Stimulated activated CD8-positive, alpha-beta memory T cell treated with anti-CD3 and anti-CD28 coated beads, Interleukin-4, amount 100 ng/mL, for 24 hours (primary cell): ENCODE results near the gene ALDH16A1.

Experiments used
- DNase-seq: peaks from one replicate; pipeline ENCODE4 v3.0.0-alpha.2; 2020; ENCODE audit warnings: low read depth

Gene ALDH16A1

DNA sequence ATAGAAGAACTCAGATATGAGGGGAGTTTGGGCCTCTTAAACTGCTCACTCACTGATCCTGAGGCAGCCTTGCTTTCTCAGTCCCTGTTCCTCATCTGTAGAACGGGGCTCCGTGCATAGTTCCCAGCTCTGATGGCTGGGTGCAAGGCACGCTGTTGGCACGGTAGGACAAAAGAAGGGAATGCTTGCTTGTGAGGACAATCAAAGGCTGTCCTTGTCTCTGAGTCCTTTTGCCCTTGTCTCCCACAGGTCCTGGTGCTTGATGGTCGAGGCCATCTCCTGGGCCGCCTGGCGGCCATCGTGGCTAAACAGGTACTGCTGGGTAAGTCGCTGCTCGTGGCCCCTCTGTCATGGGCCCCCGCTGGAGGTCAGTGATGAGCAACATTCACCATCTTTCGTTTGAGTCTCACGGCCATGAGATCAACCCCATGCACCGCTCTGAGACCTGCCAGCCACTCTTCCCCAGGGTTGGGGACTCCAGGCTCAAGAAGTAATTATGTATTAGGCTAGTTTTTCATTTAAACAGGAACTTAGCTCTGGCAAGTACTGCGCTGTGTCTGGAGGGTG is 36.7 kb downstream of the ALDH16A1 start:
- no peak for DNase-seq

DNA sequence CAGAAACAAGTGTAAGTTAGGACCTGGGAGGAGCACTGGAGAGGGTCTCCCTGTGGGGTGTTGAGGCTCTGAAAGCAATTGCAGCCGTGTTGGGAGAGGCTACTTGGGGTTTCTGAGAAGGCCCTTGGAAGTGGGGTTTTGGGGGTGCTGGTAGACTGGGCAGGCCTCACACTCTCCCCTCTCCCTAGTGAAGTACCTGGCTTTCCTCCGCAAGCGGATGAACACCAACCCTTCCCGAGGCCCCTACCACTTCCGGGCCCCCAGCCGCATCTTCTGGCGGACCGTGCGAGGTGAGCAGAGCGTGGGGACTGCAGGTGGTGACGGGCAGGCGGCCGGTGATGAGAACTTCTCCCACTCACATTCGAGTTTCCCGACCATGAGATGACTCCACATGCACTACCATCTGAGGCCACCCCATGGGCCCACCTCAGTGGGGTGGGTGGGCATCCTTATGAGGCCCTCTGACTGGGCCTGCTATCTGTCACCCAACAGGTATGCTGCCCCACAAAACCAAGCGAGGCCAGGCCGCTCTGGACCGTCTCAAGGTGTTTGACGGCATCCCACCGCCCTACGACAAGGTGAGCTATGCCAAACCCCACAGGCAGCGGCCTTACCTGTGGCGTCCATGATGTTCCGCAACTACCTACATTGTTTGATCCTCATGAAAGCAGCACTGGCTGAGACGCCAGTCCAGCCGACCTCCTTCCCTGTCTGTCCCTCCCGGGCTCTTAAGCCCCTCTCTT is 37.4 kb downstream of the ALDH16A1 start:
- no peak for DNase-seq

DNA sequence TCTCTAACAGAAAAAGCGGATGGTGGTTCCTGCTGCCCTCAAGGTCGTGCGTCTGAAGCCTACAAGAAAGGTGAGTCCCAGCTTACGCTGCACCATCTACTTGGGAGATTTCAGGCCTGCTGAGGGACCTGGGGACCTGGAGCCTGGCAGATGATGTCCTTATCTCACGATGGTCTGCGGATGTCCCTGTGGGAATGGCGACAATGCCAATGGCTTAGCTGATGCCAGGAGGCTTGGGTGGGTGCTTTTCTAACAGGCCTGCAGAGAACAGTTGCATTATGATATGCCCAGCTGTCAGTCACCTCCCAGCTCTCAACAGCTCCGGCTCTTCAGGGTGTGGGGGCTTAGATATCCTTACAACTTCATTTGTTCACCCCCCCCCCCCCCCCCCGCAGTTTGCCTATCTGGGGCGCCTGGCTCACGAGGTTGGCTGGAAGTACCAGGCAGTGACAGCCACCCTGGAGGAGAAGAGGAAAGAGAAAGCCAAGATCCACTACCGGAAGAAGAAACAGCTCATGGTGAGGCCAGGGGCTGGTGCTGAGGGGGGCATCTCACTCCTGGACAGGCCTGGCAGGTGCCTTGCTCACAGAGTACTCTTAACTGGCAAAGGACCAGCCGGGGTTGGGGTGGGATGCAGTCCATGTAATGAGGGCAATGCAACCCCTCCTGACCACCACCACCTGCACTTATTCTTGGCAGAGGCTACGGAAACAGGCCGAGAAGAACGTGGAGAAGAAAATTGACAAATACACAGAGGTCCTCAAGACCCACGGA is 38.2 kb downstream of the ALDH16A1 start:
- DNase-seq = no peak

DNA sequence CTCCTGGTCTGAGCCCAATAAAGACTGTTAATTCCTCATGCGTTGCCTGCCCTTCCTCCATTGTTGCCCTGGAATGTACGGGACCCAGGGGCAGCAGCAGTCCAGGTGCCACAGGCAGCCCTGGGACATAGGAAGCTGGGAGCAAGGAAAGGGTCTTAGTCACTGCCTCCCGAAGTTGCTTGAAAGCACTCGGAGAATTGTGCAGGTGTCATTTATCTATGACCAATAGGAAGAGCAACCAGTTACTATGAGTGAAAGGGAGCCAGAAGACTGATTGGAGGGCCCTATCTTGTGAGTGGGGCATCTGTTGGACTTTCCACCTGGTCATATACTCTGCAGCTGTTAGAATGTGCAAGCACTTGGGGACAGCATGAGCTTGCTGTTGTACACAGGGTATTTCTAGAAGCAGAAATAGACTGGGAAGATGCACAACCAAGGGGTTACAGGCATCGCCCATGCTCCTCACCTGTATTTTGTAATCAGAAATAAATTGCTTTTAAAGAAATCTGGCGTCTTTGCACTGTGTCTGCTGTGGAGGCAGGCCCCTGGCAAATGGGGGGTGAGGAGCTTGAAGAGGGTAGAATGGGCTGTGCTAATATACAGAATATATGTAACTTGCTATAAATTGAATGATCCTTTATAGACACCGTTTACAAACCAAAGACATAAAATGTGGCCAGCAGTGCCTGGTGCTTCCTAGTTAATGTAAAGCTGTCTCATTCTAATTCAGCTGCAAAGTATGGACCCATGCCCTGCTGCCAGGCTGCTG is 39.0 kb downstream of the ALDH16A1 start:
- no peak for DNase-seq

DNA sequence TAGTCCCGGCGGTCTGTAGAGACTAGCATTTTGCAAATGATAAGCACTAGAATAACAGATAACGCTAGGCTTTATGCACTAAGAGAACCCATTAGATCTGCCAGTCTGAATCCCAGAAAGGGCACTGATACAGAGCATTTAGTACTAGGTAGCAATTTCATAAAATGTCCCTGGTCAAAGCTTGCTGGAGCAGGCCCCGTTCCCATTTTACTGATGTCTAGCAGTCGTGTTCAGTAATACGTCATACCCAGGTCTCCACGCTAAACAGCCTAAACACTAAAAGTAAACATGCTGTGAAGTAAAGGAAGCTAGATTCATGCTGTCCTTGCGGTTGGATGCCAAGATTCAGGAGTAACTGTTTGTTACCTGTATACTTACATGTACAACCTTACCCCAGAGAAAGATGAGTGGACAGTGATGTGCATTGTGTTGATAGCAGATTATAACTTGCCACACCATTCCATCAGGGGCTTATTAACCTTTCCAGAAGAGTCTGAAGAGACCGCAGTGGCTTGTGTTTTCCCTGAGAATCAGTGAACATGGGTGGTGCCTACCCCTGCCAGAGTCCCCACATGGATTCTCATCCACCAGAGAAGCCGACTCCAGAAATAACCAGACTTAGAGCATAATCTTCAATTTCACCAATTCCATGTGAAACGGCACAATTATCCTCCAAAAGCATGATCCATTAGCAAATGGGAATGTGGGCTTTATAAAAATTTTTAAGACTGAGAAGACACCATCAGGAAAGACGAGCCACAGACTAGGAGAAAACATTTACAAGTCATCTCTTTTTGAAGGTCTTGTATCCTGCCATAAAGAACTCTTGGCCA is 39.8 kb downstream of the ALDH16A1 start:
- no peak for DNase-seq

DNA sequence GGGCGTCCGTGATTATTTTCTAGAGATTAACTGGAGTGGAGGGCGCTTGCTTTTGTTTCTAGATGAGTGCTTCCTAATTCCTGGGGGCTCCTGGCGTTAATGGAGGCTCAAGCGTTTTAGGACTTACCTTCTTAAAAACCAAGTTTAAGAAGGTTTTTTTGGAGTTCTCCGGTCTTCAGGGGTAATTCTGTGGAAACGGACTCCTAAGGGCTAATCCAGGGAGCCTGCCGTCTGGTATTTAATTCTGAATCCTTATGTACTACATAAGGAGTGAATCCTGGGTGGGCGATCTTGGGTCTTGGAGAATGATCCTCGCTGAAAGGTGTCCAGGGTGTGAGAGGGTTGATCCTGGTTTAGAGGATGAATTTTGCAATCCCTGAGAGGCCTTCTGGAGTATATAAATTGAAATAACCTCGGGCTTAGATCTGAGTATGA is 43.6 kb downstream of the ALDH16A1 start:
- no peak for DNase-seq

DNA sequence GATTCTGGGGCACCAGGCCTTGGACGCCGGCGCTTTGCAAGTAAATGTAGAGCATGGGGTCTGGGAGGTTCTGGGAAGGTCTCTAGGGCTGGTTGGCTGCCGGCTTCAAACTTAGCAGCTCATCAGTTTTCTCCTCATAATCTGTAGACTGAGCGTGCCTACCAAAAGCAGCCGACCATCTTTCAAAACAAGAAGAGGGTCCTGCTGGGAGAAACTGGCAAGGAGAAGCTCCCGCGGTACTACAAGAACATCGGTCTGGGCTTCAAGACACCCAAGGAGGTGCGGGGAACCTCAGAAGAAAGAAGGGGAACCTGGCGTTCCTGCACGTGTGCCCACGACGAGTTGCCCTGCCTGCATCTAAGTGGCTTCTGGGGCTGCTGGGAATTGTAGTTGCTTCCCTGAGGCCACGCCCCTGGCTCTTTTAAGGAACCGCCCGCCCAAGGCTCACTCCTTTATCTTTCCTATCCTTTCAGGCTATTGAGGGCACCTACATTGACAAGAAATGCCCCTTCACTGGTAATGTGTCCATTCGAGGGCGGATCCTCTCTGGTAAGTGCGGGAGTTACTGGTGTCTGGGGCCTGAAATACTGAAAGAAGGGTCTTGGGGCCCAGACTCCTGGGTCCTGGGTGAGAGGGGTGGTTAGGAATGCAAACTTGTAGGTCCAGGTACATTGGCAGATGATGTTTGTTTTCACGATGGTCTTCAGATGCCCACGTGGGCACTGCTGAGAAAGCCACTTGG is 44.2 kb downstream of the ALDH16A1 start:
- DNase-seq = peak; percentile 44

DNA sequence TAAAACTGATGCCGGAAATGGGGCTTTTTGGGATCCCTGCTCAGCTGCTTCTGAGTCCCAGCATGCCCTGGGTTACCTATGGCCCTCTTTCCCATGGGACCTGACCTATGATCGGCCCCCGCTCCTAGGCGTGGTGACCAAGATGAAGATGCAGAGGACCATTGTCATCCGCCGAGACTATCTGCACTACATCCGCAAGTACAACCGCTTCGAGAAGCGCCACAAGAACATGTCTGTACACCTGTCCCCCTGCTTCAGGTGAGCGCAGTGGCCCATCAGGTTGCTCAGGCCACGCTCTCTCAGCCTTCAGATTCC is 44.7 kb downstream of the ALDH16A1 start:
- DNase-seq = no peak

DNA sequence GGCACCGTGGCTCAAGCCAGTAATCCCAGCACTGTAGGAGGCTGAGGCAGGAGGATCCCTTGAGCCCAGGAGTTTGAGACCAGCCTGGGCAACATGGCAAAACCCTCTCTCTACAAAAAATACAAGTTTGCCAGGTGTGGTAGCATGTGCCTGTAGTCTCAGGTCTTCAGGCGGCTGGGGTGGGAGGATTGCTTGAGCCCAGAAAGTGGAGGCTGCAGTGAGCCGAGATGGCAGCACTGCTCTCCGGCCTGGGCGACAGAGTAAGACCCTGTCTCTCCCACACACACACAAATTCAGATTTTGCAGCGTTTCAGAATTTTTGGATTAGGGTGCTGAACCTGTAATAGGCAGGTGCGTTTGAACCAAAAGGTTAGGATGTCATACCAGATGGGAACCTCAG is 45.5 kb downstream of the ALDH16A1 start:
- no peak for DNase-seq

DNA sequence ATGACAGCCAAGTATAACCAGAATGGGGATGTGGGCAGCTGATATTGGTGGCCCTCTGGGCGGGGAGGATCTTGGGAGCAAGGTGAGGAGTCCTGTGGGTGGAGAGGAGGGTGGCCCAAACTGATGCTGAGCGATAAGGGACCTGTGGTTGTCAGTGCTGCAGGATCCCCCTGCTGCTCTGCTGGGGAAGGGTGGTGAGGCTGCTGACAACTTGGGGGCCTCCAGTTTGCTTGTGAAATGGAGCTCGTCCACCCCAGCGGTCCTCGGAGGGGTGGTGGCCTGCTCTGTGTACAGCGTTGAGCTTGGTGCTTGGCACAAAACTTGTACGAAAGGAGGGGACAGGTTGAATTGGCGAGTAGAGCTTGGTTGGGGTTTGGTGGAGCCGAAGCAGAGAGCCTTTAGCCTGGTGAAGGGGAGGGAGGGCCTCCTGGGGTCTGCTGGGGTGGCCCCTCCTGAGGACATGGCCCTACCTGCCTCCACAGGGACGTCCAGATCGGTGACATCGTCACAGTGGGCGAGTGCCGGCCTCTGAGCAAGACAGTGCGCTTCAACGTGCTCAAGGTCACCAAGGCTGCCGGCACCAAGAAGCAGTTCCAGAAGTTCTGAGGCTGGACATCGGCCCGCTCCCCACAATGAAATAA is 46.1 kb downstream of the ALDH16A1 start:
- no peak for DNase-seq

DNA sequence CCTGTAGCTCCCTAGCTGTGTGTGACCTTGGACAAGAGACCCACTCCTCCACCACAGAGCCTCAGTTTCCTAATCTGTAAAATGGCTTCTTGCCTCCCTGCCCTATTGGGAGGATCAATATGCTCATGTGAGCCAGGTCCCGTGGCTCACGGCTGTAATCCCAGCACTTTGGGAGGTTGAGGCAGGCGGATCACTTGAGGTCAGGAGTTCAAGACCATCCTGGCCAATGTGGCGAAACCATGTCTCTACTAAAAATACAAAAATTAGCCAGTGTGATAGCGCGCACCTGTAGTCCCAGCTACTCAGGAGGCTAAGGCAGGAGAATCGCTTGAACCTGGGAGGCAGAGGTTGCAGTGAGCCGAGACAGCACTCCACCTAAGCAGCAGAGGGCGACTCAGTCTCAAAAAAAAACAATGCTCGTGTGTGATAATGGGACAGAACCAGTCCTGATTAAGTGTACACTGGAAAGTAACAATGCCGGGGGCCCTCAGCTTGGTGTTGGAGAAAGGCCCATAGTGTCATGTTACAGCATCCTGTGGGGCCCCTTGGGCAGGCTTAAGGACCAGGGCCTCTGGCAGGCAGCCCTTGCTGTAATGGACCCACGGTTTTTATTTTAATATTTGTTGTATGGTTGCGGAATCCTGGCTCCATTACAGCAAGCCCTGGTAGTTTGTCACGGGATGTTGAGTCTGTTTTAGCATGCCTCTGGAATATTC is 50.0 kb downstream of the ALDH16A1 start:
- no peak for DNase-seq

DNA sequence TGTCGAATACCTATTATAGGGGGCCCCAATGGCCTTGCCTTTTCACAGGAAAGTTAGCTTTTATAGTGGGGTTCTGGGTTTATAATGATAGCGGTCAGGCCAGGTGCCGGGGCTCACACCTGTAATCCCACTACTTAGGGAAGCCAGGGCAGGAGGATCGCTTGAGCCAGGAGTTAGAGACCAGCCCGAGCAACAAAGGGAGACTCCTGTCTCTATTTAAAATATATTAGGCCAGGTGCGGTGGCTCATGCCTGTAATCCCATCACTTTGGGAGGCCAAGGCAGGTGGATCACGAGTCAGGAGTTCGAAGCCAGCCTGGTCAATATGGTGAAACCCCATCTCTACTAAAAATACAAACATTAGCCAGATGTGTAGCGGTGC is 50.5 kb downstream of the ALDH16A1 start:
- DNase-seq = no peak

DNA sequence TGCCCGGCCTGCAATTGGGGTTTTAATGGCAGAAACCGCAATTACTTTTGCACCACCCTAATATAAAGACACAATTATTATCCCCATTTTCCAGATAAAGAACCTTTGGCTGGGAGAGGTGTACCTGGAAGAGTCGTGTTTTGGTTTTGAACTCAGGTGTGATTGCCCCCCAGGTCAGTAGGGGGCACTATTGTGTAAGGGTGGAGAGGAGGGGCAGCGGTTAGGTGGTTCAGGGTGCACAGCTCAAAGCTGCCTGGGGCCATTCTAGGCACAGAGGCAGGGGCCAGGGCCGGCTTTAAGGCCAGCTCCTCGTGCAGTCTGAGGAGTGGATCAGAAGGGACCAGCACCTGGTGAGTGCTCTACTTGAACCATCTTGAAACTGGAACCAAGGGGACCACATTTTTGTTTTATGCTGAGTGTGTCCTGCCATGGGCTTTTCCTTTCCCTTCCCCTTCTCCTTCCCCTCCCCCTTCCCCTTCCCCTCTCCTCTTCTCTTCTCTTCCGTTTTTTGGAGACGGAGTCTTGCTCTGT is 53.6 kb downstream of the ALDH16A1 start:
- peak; percentile 63 for DNase-seq

DNA sequence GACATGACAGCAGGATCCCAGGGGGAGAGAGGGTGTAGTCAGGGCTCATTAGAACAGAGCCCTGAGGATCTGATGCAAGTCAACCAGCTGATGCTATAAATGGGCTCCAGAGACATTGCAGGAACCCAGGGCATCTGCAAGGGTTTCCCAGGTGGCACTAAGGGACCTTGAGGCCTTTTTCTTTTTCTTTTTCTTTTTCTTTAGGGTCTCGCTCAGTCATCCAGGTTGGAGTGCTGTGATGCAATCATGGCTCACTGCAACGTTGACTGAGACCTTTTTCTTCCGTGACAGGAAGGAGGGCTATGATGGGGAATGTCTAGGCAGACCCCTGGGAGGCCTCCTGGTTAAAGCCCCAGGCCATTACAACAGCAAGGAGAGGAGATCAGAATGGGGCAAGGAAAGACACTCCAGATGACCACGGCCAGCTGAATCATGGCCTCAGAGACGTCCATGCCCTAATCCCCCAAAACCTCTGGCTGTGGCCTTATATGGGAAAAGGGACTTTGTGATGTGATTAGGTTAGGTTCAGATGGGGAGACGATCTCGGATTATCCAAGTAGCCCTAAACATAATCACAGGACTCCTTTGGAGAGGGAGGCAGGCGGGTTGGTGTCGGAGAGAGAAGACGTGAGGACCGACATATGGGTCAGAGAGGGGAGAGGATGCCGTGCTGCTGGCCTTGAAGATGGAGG is 54.9 kb downstream of the ALDH16A1 start:
- no peak for DNase-seq

DNA sequence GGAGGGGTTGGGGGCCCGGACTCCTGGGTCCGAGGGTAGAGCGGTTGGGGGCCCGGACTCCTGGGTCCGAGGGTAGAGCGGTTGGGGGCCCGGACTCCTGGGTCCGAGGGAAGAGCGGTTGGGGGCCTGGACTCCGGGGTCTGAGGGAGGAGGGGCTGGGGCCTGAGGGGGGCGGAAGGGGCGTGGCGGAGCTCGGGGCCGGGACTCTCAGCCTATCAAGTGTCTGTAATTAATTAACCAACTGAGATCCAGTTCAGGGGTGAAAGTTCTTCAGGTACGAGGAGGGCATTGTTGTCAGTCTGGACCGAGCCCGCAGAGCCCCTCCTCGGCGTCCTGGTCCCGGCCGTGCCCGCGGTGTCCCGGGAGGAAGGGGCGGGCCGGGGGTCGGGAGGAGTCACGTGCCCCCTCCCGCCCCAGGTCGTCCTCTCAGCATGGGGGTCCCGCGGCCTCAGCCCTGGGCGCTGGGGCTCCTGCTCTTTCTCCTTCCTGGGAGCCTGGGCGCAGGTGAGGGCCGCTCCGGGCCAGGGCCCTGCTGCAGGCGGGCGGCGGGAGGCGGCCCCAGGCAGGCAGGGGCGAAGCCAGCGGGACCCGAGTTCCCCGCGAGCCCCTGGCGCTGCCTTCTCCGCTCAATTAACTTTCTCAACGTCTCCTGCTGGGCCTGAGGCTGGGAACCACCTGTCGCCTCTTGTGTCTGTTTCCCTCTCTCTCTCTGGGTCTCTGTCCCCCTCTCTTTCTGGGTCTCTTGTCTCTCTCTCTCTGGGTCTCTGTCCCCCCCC is 60.1 kb downstream of the ALDH16A1 start:
- no peak for DNase-seq

DNA sequence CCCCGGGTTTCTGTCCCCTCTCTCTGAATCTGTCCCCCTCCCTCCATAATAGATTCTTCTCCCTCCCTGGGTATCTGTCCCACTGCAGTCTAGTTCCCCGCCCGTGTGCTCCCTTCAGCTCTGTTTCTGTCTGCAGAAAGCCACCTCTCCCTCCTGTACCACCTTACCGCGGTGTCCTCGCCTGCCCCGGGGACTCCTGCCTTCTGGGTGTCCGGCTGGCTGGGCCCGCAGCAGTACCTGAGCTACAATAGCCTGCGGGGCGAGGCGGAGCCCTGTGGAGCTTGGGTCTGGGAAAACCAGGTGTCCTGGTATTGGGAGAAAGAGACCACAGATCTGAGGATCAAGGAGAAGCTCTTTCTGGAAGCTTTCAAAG is 60.7 kb downstream of the ALDH16A1 start:
- no peak for DNase-seq

DNA sequence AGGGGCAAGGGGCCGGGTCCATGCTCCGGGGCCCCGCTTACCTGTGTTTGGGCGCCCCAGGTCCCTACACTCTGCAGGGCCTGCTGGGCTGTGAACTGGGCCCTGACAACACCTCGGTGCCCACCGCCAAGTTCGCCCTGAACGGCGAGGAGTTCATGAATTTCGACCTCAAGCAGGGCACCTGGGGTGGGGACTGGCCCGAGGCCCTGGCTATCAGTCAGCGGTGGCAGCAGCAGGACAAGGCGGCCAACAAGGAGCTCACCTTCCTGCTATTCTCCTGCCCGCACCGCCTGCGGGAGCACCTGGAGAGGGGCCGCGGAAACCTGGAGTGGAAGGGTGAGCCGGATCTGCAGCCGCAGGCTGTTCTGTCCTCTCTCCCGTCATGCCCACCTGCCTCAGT is 61.1 kb downstream of the ALDH16A1 start:
- no peak for DNase-seq

DNA sequence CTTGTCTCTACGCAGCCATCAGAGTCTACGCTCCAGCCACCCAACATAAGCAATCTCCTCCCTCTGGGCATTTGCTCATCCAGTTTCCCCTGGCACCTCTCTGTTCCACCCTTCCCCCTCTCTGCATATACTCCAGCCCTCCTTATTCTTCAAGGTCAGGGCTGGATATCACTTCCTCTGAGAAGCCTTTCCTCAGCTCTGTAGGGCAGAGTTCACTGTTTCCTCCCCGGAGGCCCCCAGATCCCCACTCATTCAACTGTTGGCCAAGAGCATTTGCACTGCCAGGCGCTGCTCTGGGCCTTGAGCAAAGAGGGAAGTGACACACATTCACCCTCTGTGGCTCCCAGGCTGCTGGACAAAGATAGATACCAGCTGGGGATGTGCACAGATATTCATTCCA is 62.7 kb downstream of the ALDH16A1 start:
- no peak for DNase-seq
